GM21825 (cell line): ENCODE measurements around the gene RNU1-4.
"Not testable (repeated sequence)": the region's sequence is repeated elsewhere in the genome, so short reads cannot be mapped to it uniquely, and the experiment has no call there.

Source experiments
- ATAC-seq: cut with Tn5 transposase; IDR thresholded peaks from one replicate; pipeline ENCODE4 v1.9.1; 2021; ENCODE audit warnings: mild to moderate bottlenecking, moderate library complexity; ENCODE audit not compliant: unreplicated experiment

Gene RNU1-4

GRCh38 chr1:16740047-16740964 lies at the start of gene RNU1-4:
Gene RNU1-4 (plus strand): TSS chr1:16740516.
- ATAC-seq: peak; percentile 92

GRCh38 chr1:16690971-16691682 lies 49.2 kb upstream of the RNU1-4 start:
- not testable (repeated sequence) for ATAC-seq

- ATAC-seq: not testable (repeated sequence)
These were observed 48.0 kb upstream of the RNU1-4 start for GRCh38 chr1:16692283-16692682.

GRCh38 chr1:16692717-16693448 lies 47.4 kb upstream of the RNU1-4 start:
- not testable (repeated sequence) for ATAC-seq

- ATAC-seq: not testable (repeated sequence)
These were observed 46.6 kb upstream of the RNU1-4 start for GRCh38 chr1:16693449-16694307.

GRCh38 chr1:16694308-16694702 lies 46.0 kb upstream of the RNU1-4 start:
- ATAC-seq: not testable (repeated sequence)

- ATAC-seq: not testable (repeated sequence)
These were observed 43.7 kb upstream of the RNU1-4 start for GRCh38 chr1:16696507-16697150.

GRCh38 chr1:16697152-16697551 lies 43.2 kb upstream of the RNU1-4 start:
- not testable (repeated sequence) for ATAC-seq

GRCh38 chr1:16699440-16699839 lies 40.9 kb upstream of the RNU1-4 start:
- ATAC-seq: not testable (repeated sequence)

- not testable (repeated sequence) for ATAC-seq
These were observed 40.0 kb upstream of the RNU1-4 start for GRCh38 chr1:16700138-16700895.

GRCh38 chr1:16701189-16701588 lies 39.1 kb upstream of the RNU1-4 start:
- not testable (repeated sequence) for ATAC-seq

GRCh38 chr1:16702280-16702679 lies 38.0 kb upstream of the RNU1-4 start:
- not testable (repeated sequence) for ATAC-seq

GRCh38 chr1:16703141-16703540 lies 37.2 kb upstream of the RNU1-4 start:
- ATAC-seq: not testable (repeated sequence)

- not testable (repeated sequence) for ATAC-seq
These were observed 36.7 kb upstream of the RNU1-4 start for GRCh38 chr1:16703602-16704001.

GRCh38 chr1:16704076-16704475 lies 36.2 kb upstream of the RNU1-4 start:
- not testable (repeated sequence) for ATAC-seq

- not testable (repeated sequence) for ATAC-seq
These were observed 35.7 kb upstream of the RNU1-4 start for GRCh38 chr1:16704502-16705100.

- ATAC-seq: not testable (repeated sequence)
These were observed 34.0 kb upstream of the RNU1-4 start for GRCh38 chr1:16706302-16706701.
